ENCODE measurements around the gene ARHGAP15. TPM values are rescaled to one million over a fixed set of nuclear protein-coding genes. Genes with fewer than 3 reads are reported as not detected.

ARHGAP15 gene
- total RNA-seq, 1 donor from 2014 or later, result not detected

DNA sequence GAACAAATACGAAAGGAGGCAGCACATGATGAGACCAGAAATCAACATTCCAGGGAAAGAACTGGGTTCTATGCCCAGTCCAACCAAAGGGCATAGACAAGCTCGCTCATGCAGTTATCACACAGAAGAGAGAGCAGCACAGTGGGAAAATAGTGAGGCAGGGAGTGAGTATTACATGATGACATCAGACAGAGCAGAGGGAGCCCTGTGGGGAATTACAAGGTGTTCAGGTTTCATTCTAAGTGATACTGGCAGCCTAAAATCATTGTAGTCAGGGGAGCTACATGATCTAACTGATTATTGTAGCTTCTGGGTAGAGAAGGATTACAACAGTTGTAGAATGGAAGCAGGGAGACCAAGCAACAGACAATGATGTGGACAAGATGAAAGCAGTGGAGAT lies 658.5 kb downstream of the ARHGAP15 start:
- no peak for TF ChIP-seq CTCF (conservative IDR thresholded peaks at IDR 0.05; ENCODE audit: low read depth, low read length)
- DNase-seq (ENCODE audit: low read depth), result no peak
- no peak overlapping the region for H3K4me3 ChIP-seq (ENCODE audit: low read depth, low read length)

DNA sequence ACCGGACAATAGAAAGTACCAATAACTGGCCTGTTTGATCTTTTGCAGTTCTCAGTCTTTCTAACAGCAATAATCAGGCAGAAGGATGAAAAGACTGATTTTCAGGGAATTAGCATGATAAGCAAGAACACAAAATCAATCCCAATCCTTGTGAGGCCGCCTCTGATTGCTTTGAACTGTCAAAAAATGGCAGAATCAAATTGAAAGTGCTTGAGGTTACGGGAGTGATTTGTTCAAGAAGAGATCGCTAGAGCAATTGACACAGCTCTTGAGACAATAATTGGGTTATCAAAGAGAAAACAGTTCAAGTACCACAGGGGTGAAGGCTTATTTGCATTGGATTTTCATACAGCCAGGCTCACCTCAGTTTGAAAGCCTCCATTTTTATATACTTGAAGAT lies 663.4 kb downstream of the ARHGAP15 start:
- no peak for TF ChIP-seq CTCF (conservative IDR thresholded peaks at IDR 0.05; ENCODE audit: low read depth, low read length)
- no peak overlapping the region for H3K4me3 ChIP-seq (ENCODE audit: low read depth, low read length)
- DNase-seq (ENCODE audit: low read depth), result no peak

DNA sequence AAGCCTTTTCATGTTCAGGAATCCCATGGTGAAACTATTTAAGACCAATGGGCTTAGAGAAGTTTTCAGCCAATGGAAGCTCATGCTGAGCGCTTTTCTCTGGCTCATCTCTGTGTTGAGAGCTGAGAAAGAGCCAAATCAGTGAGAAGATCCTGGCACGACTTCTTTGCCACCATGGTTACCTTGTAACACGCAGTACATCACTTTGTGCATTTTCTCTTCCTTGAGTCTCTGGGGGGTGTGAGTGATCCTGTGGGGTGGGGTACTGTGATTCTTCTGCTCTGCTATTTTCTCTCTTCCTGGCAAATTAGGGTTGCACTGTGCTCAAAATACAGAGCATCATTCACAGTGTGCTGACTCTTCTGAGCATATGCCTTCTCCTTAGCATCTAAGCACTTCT lies 664.2 kb downstream of the ARHGAP15 start:
- no peak for TF ChIP-seq CTCF (conservative IDR thresholded peaks at IDR 0.05; ENCODE audit: low read depth, low read length)
- DNase-seq (ENCODE audit: low read depth), result no peak
- H3K4me3 ChIP-seq (ENCODE audit: low read depth, low read length), result no peak overlapping the region

DNA sequence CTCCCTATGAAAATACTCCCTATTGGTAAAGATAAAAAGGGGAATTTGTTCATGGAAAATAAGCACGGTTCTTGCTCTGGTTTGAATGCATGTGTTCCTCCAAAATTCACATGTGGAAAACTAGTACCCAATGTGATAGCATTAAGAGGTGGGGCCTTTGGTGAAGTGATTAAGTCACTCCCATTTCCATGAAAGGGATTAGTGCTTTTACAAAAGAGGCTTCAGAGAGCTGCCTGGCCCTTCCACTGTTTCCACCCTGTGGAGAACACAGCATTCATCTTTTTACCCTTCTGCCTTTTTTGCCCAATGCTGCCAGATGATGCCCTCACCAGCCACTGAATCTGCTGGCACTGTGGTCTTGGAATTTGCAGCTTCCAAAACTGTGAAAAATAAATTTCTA lies 666.8 kb downstream of the ARHGAP15 start:
- no peak for TF ChIP-seq CTCF (conservative IDR thresholded peaks at IDR 0.05; ENCODE audit: low read depth, low read length)
- H3K4me3 ChIP-seq (ENCODE audit: low read depth, low read length), result no peak overlapping the region
- DNase-seq (ENCODE audit: low read depth), result no peak

- H3K4me3 ChIP-seq (ENCODE audit: low read depth, low read length), result no peak overlapping the region
- TF ChIP-seq CTCF (conservative IDR thresholded peaks at IDR 0.05; ENCODE audit: low read depth, low read length), result no peak
- DNase-seq (ENCODE audit: low read depth), result no peak
Observed at GRCh38 chr2:143801561-143801960, 672.3 kb downstream of the ARHGAP15 start.

GRCh38 chr2:143802242-143802641 lies 673.0 kb downstream of the ARHGAP15 start:
- DNase-seq (ENCODE audit: low read depth), result no peak
- H3K4me3 ChIP-seq (ENCODE audit: low read depth, low read length), result no peak overlapping the region
- no peak for TF ChIP-seq CTCF (conservative IDR thresholded peaks at IDR 0.05; ENCODE audit: low read depth, low read length)

DNA sequence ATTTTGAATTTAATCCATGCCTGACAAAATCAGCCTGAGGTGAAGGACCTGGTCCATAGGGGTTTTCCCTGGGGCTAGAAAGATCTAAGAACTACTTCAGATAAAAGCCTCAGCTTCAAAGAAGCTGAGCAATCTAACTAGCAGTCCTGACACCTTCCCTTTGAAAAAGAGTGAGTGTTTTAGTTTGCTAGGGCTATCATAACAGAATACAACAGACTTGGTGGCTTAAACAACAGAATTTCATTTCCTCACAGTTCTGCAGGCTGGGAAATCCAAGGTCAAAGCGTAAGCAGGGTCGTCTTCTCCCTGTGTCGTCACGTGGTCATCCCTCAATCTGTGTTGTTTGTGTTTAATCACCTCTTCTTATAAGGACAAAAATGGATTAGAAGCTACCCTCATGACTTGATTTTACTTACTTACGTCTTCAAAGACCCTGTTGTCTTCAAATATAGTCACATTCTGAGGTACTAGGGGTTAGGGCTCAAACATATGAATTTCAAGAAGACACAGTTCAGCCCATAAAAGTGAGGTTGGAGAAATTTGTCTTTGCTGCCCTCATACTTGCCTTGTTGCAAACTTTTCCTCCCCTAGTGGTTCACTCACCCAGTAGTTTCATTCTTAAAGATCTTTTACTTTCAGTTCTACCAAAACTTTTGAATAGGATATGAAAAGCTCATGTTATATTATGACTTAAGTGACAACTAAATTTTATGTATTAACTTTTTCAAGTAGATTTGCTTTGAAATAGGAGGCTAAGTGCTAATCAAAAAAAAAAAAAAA lies 673.8 kb downstream of the ARHGAP15 start:
- no peak for TF ChIP-seq CTCF (conservative IDR thresholded peaks at IDR 0.05; ENCODE audit: low read depth, low read length)
- H3K4me3 ChIP-seq (ENCODE audit: low read depth, low read length), result no peak overlapping the region
- no peak for DNase-seq (ENCODE audit: low read depth)
